GM19035 (cell line): ENCODE measurements around the gene GLYR1.

Experiments
- ATAC-seq: cut with Tn5 transposase; IDR thresholded peaks from one replicate; pipeline ENCODE4 v1.9.1; 2021; ENCODE audit not compliant: unreplicated experiment

GLYR1 gene

DNA sequence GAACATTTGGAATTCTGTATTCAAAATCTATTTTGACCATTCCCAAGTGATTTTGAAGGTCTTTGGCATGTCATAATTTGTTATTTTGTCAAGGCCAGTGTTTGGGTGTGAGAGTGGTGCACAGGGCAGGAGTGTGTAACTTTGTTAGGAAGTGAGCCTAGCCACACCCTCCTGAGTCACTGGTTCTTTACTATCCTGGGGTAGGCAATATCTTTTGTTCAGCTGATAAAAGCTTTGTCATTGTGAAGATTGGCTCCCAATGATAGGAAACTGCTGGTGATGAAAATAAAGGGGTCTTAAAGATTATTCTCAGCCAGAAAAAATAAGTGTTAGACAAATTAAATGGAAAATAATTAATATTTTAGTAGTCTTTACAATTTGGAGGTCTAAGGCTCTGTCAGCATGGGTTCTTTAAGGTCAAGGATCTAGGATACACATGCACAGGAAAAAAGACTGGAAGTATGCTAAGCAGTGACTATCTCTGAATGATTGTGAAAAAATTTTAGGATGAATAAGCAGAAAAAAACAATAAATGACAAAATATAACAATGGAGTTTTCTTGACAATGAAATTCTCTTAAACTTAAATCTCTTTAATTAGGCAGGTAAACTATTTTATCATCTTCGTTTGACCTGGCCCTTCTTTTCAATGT is 5.3 kb upstream of the GLYR1 start:
- no peak for ATAC-seq

DNA sequence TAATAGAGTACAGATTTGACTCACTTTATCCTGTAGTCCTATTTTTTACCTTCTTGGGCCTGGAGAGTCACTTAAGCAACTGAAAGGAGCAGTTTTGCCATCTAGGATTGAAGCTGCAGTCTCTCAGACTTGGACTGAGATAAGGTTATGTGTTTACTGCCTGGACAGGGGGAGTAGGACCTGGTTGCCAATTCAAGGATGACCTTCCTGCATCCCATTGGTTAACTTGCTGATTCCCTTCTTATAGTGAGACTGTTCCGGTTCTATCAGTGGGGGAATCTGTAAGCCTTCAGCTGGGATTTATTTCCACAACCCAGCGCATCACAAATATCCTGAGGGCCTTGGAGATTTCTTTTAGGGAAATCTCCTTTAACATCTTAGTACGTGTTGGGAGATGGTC is 3.1 kb upstream of the GLYR1 start:
- no peak for ATAC-seq

DNA sequence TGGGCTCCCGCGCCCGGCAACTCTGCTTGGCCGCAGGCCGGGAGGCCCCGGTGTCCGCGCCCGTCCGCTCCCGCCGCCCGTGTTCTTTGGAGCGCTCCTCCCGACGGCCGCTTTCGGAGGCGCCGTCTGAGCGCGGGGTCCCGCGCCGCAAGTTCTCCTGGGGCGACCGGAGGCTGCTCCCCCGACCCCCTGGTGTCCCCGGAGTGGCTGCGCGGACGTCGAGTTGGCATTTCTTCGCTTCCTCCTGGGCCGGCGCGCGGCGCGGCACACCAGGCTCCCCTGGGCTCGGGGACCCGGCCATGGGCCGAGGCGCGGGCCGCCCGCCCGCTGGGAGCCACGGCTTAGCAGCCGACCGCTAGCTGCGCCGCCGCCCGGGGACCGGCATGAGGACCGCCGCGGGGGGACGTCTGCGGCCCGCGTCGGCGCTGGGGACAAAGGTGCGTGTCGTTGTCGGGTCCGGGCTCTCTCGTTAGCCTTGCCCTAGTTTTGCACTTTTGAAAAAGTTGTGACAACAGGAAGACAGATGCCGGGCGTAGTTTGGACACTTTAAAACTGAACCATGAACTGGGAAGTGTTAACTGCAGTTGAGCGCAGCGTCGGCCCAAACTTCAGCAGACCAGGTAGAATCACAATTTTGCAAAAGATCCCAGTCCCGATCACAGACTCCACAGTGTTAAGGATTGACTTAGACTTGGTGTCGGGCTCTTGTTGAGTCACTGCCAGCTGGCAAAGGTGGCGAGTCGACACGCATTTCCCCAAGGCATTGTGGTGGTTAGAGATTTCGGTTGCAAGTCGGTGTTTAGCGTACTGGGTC is 893 bp upstream of the GLYR1 start:
- peak; percentile 25 for ATAC-seq

DNA sequence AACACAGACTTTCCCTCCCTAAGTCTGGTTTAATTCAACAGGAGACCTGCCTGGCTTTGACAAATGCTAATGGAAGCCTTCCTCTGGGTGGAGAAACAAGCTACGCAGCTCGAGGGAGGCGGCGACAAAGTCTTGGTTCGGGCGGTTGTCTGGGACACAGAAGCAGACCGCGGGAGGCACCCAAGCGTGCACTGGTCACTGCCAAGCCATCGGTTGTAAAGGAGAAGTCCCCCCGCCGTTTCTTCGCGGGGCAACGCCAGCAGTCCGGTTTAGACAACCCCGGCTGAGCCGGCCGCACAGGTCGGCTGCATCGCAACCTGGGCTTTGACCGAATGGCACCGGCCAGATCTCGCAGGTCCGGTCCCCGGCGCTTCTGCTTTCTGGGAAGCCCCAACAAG is 586 bp downstream of the GLYR1 start:
- peak; percentile 7 for ATAC-seq

DNA sequence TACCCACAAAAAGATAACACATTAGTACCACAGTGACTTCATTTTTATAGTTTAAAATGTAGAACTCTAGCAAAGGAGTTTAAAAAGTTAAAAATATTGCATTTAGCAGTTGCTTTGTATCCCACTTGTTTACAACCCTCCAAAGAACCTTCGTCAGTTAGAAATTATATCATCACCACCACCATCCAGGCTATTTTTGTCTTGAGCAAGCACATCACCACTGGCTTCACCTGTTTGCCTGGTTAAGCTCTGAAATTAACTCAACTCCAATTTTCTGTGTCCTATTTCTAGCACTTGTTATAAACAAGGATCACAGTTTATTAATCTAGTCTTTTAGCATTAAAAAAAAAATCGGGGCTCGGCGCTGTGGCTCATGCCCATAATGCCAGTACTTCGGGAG is 6.1 kb downstream of the GLYR1 start:
- no peak for ATAC-seq

DNA sequence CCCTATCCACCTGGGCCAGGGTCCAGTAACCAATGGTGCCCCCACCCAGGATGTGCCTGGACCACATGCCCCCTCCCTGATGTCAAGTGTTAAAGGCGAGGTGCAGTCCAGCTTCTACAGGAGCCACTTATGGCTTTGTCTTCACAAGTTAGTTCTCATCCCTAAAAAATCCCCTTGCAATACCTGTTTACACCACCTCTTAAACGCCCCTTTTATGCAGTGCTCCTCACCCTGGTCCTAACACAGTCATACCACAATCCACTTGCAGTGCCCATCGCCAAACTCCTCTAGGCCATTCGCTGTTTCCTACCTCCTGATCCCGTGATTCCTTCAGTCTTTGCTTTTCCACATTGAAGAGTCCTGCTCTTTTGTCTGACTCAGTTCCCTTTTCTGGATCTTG is 7.1 kb downstream of the GLYR1 start:
- no peak for ATAC-seq

DNA sequence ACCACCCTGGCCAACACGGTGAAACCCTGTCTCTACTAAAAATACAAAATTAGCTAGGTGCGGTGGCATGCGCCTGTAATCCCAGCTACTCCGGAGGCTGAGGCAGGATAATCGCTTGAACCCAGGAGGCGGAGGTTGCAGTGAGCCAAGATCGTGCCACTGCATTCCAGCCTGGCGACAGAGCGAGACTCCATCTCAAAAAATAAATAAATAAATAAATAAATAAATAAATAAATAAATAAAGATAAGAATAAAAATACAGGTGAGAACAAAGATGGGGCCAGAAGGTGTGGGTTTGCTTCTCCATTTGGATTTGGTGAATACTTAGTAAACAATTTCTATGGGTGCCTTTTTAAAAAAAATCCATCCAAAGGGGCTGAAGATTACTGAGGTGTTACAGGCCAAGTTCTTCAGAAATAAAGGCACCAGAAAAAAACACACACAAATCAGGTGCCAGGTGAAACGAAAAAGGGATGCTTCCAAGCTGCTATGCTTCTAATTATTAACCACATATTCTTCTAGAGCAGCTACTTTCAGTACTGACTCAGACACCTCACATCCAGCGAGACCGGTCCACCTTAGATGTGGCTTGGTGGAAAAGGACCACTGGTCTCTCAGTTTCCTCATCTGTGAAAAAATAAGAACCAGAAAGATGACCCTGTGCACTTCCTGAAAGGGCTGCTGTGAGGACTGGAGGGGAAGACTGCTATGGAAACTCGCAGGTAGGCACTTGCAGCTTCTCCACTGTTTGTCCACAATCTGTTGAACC is 9.2 kb downstream of the GLYR1 start:
- no peak for ATAC-seq

DNA sequence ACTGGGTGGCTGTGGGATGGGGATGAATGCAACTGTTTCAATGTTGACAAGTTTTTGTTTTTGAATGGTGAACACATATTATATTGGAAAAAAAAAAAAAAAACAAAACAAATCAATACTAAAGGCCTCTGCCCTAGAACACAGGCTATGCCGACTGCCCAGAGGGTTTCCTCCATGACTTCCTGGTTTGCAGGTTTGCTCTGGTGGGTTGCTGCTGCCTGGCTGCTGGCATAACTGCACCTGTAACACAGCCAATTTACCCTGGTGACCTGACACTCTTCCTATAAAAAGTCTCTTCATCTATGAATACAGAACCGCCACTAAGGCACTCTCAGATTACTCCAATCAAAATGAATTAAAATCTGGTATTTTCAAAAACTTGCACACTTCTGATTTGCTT is 10.4 kb downstream of the GLYR1 start:
- no peak for ATAC-seq

DNA sequence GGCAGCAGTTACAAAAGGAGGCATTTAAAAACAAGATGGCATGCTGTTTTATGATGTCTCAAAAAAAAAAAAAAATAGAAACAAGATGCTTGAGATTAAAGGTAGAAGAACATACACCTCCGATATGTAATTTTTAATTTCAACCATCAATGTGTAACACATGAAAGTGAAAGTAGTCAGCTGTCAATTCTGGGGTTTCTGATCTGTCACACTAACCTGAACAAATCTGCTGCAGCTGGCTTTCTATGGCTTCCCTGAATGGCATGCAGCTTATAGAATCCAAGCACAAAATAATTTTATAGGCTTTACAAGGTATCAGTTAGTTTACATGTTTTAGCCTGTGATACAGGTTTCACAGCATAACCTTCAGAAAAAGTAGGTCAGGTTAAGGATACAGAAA is 13.5 kb downstream of the GLYR1 start:
- no peak for ATAC-seq

DNA sequence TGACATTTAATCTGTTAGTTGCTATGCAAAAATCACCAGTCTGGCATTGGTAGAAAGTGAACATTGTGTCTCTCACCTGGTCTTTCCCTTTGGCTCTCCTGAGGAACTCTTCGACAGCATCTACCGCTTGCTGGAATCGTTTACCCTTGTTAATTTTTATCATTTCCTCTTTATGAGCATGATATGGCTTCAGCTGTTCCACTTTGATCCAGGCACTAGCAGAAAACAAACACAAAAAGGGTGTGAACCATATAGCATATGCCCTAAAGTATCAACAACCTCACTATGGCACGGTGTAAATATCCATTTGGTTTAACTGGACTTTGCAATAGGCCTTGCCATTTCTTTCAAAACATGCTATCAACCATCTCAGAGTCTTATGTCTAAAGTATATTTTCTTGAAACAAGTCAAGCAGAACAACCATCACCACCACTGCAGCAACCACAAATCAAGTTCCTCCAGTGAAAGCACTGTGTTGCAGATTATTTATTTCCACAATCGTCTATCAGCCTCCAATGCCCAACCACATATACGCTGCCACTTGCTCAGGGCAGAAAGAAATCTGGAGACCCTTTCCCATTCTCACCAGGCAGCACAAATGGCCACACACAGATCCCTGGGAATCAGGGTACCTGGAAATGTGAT is 14.3 kb downstream of the GLYR1 start:
- ATAC-seq = no peak

DNA sequence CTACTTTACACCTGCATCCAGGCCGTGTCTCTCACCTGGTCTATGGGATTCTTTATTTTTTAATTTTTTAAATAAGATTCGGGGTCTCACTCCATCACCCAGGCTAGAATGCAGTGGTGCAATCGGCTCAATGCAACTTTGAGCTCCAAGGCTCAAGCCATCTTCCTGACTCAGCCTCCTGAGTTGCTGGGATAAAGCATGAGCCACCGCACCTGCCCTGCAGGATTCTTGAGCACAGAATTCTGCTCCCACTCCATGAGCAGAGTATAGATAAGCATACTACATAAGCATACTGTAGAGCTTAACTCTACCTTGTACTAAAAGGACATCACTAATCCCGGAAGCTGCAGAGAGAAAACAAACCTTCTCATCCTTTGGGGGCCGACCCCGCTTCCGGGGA is 15.5 kb downstream of the GLYR1 start:
- no peak for ATAC-seq

DNA sequence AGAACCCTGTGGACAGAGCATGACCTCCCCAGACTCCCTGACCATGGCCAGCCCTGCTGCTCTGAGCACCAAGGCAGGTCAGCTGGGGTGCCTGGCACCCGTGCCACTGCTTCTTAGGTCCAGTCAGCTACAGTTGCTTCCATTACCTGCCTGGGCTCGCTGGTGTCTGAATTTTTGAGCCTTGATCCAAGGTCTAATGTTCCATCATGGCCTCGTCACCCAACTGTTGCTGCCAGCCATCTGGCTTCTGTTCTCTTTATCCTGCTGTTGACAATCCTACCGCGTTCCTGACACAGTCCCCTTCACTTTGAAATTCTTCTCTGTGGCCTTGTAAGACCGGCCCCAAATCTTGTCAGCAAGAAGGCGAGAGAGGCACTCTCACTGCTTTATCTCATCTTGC is 16.7 kb downstream of the GLYR1 start:
- ATAC-seq = no peak

DNA sequence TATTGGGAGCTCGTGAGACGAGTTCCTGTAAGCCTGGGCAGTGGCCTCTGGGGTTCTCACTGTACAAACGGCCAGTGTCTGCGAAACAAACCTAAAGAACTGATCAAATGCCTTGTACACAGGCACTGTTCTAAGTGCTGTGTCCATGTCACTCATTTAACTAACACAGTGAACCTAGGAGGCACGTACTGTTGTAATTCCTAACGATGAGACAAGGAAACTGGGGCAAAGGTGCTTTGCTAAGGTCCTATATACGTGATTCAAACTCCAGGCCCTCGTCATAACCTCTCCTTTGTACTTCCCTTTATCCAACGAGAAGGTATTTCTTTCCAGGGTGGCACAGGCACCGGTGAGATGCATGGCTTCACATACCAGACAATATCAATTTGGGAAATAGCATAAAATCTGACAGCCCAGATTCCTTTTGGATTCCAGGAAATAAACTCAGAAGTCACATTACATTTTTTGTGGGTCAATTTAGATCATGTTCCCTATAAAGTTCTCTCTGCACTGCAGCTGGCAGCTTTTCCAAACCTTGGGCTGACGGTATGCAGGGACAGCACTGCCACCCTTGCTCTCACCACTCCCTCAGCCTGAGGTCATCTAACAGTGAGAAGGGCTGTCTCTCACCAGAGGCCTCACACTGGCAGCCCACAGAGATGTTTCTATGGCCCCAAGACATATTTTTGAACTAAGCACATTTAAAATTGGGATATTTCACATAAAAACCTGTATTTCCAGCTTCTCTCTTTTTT is 18.3 kb downstream of the GLYR1 start:
- no peak for ATAC-seq

DNA sequence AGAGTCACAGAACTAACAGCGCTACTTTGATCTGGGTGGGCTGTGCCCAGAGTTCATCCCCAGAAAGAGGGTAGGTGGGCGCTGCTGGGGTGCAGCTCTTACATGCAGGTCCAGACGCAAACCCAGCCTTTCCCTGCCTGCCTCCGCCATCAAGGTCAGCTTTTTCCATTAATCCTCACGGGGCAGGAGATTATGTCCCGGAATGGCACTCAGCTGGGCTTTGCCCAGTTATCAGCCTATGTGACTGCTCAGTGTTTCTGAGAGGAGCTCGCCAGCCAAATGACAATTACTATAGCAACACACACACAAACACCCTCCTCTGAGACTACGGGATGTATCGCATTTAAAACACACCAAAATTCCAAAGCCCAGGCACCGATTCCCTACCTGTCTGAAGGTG is 20.1 kb downstream of the GLYR1 start:
- ATAC-seq = no peak

DNA sequence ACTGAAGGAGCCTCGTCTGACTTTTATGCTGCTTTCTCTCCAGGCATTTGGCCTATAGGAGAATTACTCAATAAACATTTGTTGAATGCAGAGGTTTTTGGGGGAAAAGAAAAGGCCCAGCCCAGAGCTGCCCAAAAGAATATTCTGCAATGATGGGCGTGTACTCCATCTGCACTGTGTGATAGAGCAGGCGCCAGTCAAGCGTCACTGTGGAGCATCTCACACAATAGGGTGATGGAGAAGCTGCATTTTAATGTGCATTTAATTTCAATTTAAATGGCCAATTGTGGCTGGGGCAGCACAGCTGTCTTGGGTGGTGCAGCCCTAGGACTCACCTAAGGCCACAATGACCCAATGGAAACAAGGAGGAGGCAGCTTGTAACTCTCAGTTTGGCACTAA is 20.6 kb downstream of the GLYR1 start:
- ATAC-seq = no peak

DNA sequence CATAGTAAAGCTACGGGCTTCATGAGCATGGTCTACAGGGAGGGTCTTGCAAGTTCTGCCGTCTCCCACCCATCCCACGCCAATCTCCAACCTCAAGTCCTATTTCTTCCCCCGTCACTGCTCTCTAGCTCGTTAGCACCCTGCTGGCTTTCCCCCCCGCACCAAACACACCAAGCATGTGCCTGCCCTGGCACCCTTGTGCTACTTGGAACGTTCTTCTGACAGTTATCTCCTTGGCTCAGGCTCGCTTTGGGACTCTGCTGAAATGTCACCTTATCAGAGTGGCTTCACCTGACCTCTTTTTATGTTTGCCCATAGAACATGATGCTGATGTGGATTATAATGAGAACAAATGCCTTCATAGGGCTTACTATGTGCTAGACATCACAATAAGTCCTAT is 21.9 kb downstream of the GLYR1 start:
- no peak for ATAC-seq

DNA sequence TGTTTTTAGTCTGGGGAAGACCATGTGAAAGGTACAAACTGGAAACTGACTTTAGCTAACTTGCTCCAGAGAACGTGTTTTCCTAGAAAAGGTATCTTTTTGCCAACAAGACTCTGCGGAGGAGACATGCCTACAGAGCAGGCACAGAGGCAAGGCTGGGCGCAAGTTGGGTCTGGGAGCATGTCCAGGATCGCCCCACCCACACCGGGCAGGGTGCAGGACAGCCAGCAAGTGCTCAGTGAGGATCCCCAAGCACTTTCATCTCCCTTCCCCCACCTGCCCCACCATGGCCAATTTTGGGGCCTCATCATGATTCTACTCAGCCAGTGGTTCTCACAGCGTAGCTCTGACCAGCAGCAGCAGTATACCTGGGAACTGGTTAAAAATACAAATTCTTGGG is 26.4 kb downstream of the GLYR1 start:
- ATAC-seq = no peak

DNA sequence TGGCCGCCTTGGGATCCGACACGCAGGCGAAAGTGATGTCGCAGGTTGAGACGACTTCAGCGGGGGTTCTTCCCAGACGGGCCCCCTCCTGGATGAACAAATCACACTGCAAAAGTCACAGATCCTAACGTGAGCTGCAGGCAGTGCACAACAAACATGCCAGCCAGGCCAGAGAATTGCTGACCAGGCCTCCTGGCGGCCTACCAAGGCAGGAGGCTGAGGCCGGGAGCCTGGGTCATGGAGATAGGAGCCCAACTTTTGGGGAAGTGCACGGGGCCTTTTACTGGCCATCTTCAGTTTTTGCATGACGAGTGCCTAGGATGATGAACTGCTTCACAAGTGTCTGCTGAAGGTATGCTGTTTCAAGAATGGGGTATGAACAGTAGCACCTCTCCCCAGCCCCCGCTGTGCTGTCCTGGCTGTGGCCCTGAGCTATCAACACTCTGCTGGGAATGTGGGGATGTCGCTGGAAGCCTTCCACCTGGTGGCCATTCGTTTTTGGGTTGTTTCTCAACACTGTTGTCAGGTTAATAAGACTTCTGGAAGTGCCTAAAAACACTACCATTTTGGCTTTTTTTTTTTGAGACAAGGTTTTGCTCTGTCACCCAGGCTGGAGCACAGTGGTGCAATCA is 32.4 kb downstream of the GLYR1 start:
- ATAC-seq = no peak

DNA sequence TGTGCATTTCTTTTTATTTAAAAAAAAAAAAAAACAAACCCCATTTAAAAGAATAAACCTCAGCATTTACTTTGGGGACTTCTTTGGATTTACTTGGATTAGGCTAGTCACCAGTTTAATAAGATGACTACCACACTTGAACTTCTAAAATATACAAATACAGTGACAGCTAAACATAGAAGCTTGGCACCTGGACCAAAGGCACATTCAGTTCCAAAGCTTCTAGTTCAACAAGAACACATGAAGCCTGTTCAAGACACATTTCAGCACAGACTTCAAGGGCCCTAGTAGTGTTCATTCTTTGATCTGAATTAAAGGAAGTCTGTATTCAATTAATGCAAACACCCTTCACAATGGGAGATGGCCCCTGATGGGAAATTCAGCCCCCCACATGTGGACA is 33.0 kb downstream of the GLYR1 start:
- ATAC-seq = no peak

DNA sequence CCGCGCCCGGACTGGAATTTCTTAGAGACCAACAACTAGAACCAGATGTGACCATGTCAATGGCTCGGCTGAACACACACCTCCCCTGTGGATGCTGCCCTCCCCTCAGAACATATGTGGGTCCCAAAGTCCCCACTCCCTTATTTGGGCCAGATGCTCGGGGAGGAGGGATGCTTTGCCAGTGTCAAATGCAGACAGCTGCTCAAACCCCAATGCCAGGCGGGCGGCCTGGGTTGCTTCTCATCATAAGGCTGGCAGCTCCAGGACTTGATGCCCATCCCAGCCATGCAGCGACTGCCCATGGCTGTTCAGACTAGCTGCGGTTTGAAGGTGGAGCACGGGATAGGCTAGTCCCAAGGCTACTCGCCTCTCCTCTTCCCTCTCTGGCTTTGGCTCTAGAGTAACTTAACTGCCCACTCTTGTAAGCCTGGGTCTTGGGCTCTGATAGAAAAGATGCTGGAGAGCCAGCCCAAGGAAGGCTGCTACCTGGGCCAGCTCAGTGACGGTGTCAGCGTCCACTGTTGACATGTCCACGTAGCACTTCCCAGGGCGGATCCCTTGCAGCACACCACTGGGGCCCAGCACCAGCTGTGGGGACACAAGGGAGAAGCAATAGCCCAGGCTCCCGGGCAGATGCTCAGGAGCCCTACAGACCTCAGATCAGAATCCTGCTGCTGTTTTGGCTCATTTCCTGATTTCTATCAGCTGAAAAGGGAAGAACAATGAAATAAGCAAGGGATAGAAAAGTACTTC is 33.7 kb downstream of the GLYR1 start:
- no peak for ATAC-seq
